NCI-H2227 (cell line): ENCODE measurements around the gene EEF1AKMT4.
A peak's percentile ranks its signal among the peaks of the same experiment; 100 is the strongest.
"Not testable (repeated sequence)": the region's sequence is repeated elsewhere in the genome, so short reads cannot be mapped to it uniquely, and the experiment has no call there.

Source experiments
- DNase-seq: peaks from one replicate; lab custom pipeline; 2025; ENCODE audit not compliant: unreplicated experiment; lab: John Stamatoyannopoulos, UW

EEF1AKMT4 gene

GRCh38 chr3:184259878-184260723 is 10.6 kb downstream of the EEF1AKMT4 start:
- peak; percentile 46 for DNase-seq

- DNase-seq, result peak; percentile 61
Measured at GRCh38 chr3:184260724-184261269, 11.3 kb downstream of the EEF1AKMT4 start.

GRCh38 chr3:184261270-184261853 is 11.9 kb downstream of the EEF1AKMT4 start, which contains the start of gene CAMK2N2:
TSS of gene CAMK2N2 (minus strand) at chr3:184261553. CDS start at chr3:184261285, 268 bp downstream.
- DNase-seq, result peak; percentile 97

GRCh38 chr3:184261854-184262763 is 12.6 kb downstream of the EEF1AKMT4 start:
- DNase-seq, result peak; percentile 74

- no peak for DNase-seq
Measured at GRCh38 chr3:184262764-184263179, 13.3 kb downstream of the EEF1AKMT4 start.

- DNase-seq, result not testable (repeated sequence)
Measured at GRCh38 chr3:184267249-184267648, 17.8 kb downstream of the EEF1AKMT4 start.

- DNase-seq, result no peak
Measured at GRCh38 chr3:184272269-184272668, 22.8 kb downstream of the EEF1AKMT4 start.

- no peak for DNase-seq
Measured at GRCh38 chr3:184275381-184275701, 25.9 kb downstream of the EEF1AKMT4 start.

- peak; percentile 27 for DNase-seq
Measured at GRCh38 chr3:184275961-184276910, 26.8 kb downstream of the EEF1AKMT4 start, which contains the start of gene ECE2. TSS of gene ECE2 (plus strand) at chr3:184276022. CDS start at chr3:184276154, 132 bp downstream.

GRCh38 chr3:184277366-184277765 is 27.9 kb downstream of the EEF1AKMT4 start:
- no peak for DNase-seq

- DNase-seq, result no peak
Measured at GRCh38 chr3:184282941-184283340, 33.5 kb downstream of the EEF1AKMT4 start.

- DNase-seq, result no peak
Measured at GRCh38 chr3:184283681-184284080, 34.2 kb downstream of the EEF1AKMT4 start.

- DNase-seq, result peak; percentile 95
Measured at GRCh38 chr3:184284696-184285095, 35.2 kb downstream of the EEF1AKMT4 start.

GRCh38 chr3:184289426-184289938 is 40.0 kb downstream of the EEF1AKMT4 start:
- peak; percentile 58 for DNase-seq

- no peak for DNase-seq
Measured at GRCh38 chr3:184290331-184290730, 40.9 kb downstream of the EEF1AKMT4 start.

- DNase-seq, result no peak
Measured at GRCh38 chr3:184291044-184291737, 41.7 kb downstream of the EEF1AKMT4 start.

GRCh38 chr3:184291738-184292445 is 42.4 kb downstream of the EEF1AKMT4 start:
- no peak for DNase-seq

- no peak for DNase-seq
Measured at GRCh38 chr3:184295771-184296170, 46.3 kb downstream of the EEF1AKMT4 start.
